LoVo (cell line): ENCODE results near the gene AMOTL2.

Source experiments
- DNase-seq: peaks from one replicate; pipeline ENCODE4 v3.0.0-alpha.2; 2016; ENCODE audit warnings: low spot score

AMOTL2 gene

GRCh38 chr3:134353171-134353825 lies 20.9 kb downstream of the AMOTL2 start:
- no peak for DNase-seq

- DNase-seq, result peak; percentile 55
These were observed 22.1 kb downstream of the AMOTL2 start for GRCh38 chr3:134352031-134352671.

GRCh38 chr3:134351427-134351826 lies 22.8 kb downstream of the AMOTL2 start:
- DNase-seq, result no peak

GRCh38 chr3:134350861-134351311 lies 23.4 kb downstream of the AMOTL2 start:
- peak; percentile 66 for DNase-seq

GRCh38 chr3:134350266-134350665 lies 24.0 kb downstream of the AMOTL2 start:
- no peak for DNase-seq

- DNase-seq, result peak; percentile 41
These were observed 25.7 kb downstream of the AMOTL2 start for GRCh38 chr3:134348524-134348923.

- DNase-seq, result no peak
These were observed 26.7 kb downstream of the AMOTL2 start for GRCh38 chr3:134347551-134347950.

GRCh38 chr3:134346744-134347143 lies 27.5 kb downstream of the AMOTL2 start:
- DNase-seq, result no peak

GRCh38 chr3:134345202-134345601 lies 29.0 kb downstream of the AMOTL2 start:
- DNase-seq, result no peak

- DNase-seq, result no peak
These were observed 29.7 kb downstream of the AMOTL2 start for GRCh38 chr3:134344560-134344959.

GRCh38 chr3:134342259-134342658 lies 32.0 kb downstream of the AMOTL2 start:
- no peak for DNase-seq

- no peak for DNase-seq
These were observed 32.9 kb downstream of the AMOTL2 start for GRCh38 chr3:134341389-134341788.

- no peak for DNase-seq
These were observed 33.3 kb downstream of the AMOTL2 start for GRCh38 chr3:134340982-134341365.

- DNase-seq, result no peak
These were observed 33.8 kb downstream of the AMOTL2 start for GRCh38 chr3:134340362-134340981.

GRCh38 chr3:134339913-134340312 lies 34.3 kb downstream of the AMOTL2 start:
- DNase-seq, result no peak

- no peak for DNase-seq
These were observed 34.9 kb downstream of the AMOTL2 start for GRCh38 chr3:134339331-134339730.

- DNase-seq, result no peak
These were observed 35.6 kb downstream of the AMOTL2 start for GRCh38 chr3:134338516-134339261.

GRCh38 chr3:134338201-134338512 lies 36.1 kb downstream of the AMOTL2 start:
- no peak for DNase-seq

- DNase-seq, result no peak
These were observed 36.6 kb downstream of the AMOTL2 start for GRCh38 chr3:134337511-134338200.

GRCh38 chr3:134337071-134337482 lies 37.2 kb downstream of the AMOTL2 start:
- DNase-seq, result no peak

GRCh38 chr3:134336587-134336986 lies 37.7 kb downstream of the AMOTL2 start:
- DNase-seq, result no peak

GRCh38 chr3:134334901-134335280 lies 39.4 kb downstream of the AMOTL2 start:
- no peak for DNase-seq
